Hepatocyte (in vitro differentiated cells): ENCODE data around the gene IL4I1. TPM values are rescaled to one million over a fixed set of nuclear protein-coding genes. Genes with fewer than 3 reads are reported as not detected.
A peak's percentile ranks its signal among the peaks of the same experiment; 100 is the strongest.

Experiments
- DNase-seq: peaks from one replicate; pipeline ENCODE4 v3.0.0-alpha.2; 2016; ENCODE audit warnings: low spot score
- H2AFZ ChIP-seq: fragments of 200-600 bp; sonication (generic); 2 replicates; pipeline ENCODE4 v1.6.0; 2016; ENCODE audit warnings: antibody characterized with exemption, mild to moderate bottlenecking
- H3K27ac ChIP-seq: fragments of 200-600 bp; sonication (generic); 2 replicates; pipeline ENCODE4 v1.5.1; 2016; ENCODE audit warnings: mild to moderate bottlenecking
- H3K27me3 ChIP-seq: fragments of 200-600 bp; sonication (generic); 2 replicates; pipeline ENCODE4 v1.6.1; 2016
- H3K36me3 ChIP-seq: fragments of 200-600 bp; sonication (generic); replicated peaks from 2 replicates; pipeline ENCODE4 v1.5.1; 2016; ENCODE audit warnings: low read depth; ENCODE audit not compliant: insufficient read depth
- H3K4me1 ChIP-seq: fragments of 200-600 bp; sonication (generic); 2 replicates; pipeline ENCODE4 v1.5.1; 2016; ENCODE audit warnings: mild to moderate bottlenecking, moderate library complexity; ENCODE audit not compliant: insufficient read depth
- H3K4me2 ChIP-seq: fragments of 200-600 bp; sonication (generic); 2 replicates; pipeline ENCODE4 v1.6.0; 2016
- H3K4me3 ChIP-seq: fragments of 200-600 bp; sonication (generic); 2 replicates; pipeline ENCODE4 v1.5.1; 2016; ENCODE audit warnings: mild to moderate bottlenecking
- H3K79me2 ChIP-seq: fragments of 200-600 bp; sonication (generic); 2 replicates; pipeline ENCODE4 v1.6.0; 2017; ENCODE audit warnings: mild to moderate bottlenecking
- H3K9me2 ChIP-seq: fragments of 200-600 bp; sonication (generic); replicated peaks from 2 replicates; pipeline ENCODE4 v1.6.0; 2017; ENCODE audit warnings: mild to moderate bottlenecking; ENCODE audit not compliant: insufficient read depth
- H3K9me3 ChIP-seq: fragments of 200-600 bp; sonication (generic); 2 replicates; pipeline ENCODE4 v1.5.1; 2016; ENCODE audit warnings: low read depth, mild to moderate bottlenecking
- H4K20me1 ChIP-seq: fragments of 200-600 bp; sonication (generic); 2 replicates; pipeline ENCODE4 v1.6.0; 2016; ENCODE audit warnings: mild to moderate bottlenecking; ENCODE audit not compliant: insufficient read depth, poor library complexity, severe bottlenecking
- EZH2 ChIP-seq: fragments of 200-600 bp; sonication (generic); IDR thresholded peaks from 2 replicates; pipeline ENCODE4 v1.6.1; 2016; ENCODE audit warnings: antibody characterized with exemption, mild to moderate bottlenecking, borderline replicate concordance
- EZH2phosphoT487 ChIP-seq: fragments of 200-600 bp; sonication (generic); IDR thresholded peaks from one replicate; pipeline ENCODE4 v1.6.1; 2018; ENCODE audit warnings: antibody characterized with exemption, mild to moderate bottlenecking, low read depth, moderate library complexity; ENCODE audit not compliant: unreplicated experiment, severe bottlenecking
- WGBS: methylation state at CpG from one replicate; pipeline ENCODE4 v1.1.6; 2016; ENCODE audit warnings: low lambda C conversion rate; ENCODE audit errors: missing lambda C conversion rate; 5-methylcytosine and 5-hydroxymethylcytosine counted together
- polyA plus RNA-seq: library from polyadenylated mRNA; unstranded; fragments of >200 nt; fragmentation: Nextera tagmentation; extraction: Ambion mirVana; gene quantifications from 2 replicates; pipeline ENCODE4 v1.2.1, GENCODE V29; 2016
- total RNA-seq: library from RNA; depleted of rRNA; stranded (reverse); fragments of >200 nt; gene quantifications from 2 replicates; pipeline ENCODE4 v1.2.3, GENCODE V29; 2014
- TF ChIP-seq, protein P1 (sequence below): fragments of 200-600 bp; sonication (generic); IDR thresholded peaks from 2 replicates; pipeline ENCODE4 v1.5.1; 2016; ENCODE audit warnings: antibody characterized with exemption, mild to moderate bottlenecking; ENCODE audit not compliant: poor library complexity

IL4I1 gene
- total and polyA plus RNA-seq, 2 experiments from 2014 or later: 0.33 to 0.60 TPM

DNA sequence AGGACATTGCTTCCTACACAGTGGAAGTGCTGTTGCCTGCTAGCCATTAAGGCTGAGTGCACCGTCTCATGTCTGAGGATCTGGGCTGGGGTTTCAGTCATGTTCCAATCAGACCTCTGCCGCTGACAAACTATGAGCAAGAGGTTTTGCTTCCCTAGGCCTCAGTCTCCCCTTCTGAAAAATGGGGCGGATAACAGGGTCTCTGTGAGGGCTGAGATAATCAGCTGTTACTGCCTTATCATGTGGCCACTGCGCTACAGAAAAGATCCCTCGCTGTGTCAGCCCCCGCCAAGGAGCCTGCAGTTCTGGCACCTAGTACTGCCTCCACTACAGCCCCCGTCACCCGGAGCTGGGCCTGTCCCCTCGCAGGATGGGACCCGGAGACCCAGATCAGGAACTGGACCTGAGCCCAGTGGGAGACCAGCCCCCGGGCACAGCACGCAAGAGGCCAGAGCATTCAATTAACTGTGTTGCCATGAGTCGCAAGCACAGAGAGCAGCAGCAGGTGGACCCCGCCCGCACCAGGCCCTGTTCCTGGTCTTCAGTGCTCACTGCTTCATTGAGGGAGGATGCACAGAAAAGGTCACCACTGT, 26.3 kb downstream of the IL4I1 start:
- Histone ChIP-seq H3K4me2 (peak overlapping the region; percentile 75), H3K27me3 (no peaks in the 10 kb centered on the region), H2AFZ (no peak overlapping the region), H3K9me3 (no peaks in the 10 kb centered on the region), H3K4me1 (peaks cover 26% of the 10 kb centered on the region), H3K36me3 (no peaks in the 10 kb centered on the region), H3K79me2 (peaks cover 38% of the 10 kb centered on the region), H3K9me2 (no peaks in the 10 kb centered on the region), H3K27ac (peak overlapping the region; percentile 78), H4K20me1 (no peaks in the 10 kb centered on the region), H3K4me3 (no peak overlapping the region)
- no peak for TF ChIP-seq EZH2phosphoT487
- TF ChIP-seq EZH2: no peak
- TF ChIP-seq, protein P1, sequence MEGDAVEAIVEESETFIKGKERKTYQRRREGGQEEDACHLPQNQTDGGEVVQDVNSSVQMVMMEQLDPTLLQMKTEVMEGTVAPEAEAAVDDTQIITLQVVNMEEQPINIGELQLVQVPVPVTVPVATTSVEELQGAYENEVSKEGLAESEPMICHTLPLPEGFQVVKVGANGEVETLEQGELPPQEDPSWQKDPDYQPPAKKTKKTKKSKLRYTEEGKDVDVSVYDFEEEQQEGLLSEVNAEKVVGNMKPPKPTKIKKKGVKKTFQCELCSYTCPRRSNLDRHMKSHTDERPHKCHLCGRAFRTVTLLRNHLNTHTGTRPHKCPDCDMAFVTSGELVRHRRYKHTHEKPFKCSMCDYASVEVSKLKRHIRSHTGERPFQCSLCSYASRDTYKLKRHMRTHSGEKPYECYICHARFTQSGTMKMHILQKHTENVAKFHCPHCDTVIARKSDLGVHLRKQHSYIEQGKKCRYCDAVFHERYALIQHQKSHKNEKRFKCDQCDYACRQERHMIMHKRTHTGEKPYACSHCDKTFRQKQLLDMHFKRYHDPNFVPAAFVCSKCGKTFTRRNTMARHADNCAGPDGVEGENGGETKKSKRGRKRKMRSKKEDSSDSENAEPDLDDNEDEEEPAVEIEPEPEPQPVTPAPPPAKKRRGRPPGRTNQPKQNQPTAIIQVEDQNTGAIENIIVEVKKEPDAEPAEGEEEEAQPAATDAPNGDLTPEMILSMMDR: no peak
- WGBS: 89% methylated on average over 15 of the region's 15 CpGs
- DNase-seq: no peak

DNA sequence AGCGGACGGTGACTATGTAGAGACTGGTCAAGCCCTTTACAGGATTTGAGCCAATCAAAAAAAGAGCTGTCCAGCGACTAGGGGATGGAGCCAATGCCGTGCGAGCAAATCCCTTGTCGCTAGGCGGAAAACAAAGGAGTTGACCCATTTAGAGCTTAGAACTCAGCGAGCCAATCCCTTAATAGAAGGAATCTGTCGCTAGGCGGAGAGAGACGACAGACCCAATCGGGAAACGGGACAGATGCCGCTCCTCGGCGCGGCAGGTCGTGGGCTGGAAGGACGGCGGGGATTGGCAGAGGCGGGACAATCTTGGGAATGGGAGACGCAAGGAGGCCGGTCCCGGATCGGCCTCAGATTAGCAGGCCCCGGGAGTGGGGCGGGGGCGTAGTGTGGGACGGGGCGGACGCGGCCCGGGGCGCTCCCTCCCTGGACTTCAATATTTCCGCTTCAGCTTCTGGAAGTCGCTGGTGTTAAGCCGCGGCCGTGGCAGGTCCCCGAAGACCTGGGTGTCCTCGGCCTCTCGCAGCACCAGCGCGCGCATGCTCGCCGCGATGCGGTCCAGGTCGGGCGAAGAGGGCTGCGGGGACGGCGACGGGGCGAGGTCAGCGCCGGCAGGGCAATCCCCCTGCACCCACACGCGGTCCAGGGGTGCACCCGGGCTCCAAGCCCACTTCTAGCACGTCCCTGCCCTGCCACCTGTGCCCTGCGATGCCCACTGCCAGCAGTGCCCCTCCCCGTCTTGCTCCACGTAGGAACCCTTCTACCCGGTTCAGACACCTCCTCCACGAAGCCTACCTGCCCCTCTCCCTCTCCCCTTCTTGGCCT, 27.0 kb downstream of the IL4I1 start:
- peaks cover 26% of the 10 kb centered on the region for H3K4me1 ChIP-seq

DNA sequence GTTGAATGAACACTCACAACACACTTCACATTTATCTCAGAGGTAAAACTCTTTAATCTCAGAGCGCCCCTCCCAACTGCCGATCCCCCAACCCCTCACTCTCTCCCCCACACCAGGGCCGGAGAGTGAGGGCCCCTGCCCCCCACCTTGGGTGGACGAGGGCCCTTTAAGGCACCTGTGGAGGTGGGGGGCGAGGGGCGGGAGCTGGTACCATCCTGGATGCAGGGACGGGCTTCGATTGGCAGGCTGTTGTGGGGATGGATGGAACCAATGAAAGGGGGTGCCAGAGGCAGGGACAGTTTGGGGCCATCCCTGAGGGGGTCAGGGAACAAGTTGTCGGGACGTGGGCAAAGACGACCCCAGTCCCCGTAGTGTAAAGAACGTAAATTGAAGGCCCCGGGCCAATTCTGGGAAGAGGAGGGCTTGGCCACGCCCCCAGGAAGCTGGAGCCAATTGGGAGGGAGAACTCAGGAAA, 27.6 kb downstream of the IL4I1 start:
- Histone ChIP-seq H3K4me2 (peak overlapping the region; percentile 75), H2AFZ (no peak overlapping the region), H3K36me3 (no peaks in the 10 kb centered on the region), H3K79me2 (peaks cover 36% of the 10 kb centered on the region), H3K27ac (peak overlapping the region; percentile 93), H3K9me2 (no peaks in the 10 kb centered on the region), H3K9me3 (no peaks in the 10 kb centered on the region), H3K4me1 (peaks cover 26% of the 10 kb centered on the region), H3K4me3 (no peak overlapping the region), H4K20me1 (peaks cover 3% of the 10 kb centered on the region), H3K27me3 (no peaks in the 10 kb centered on the region)
- no peak for DNase-seq
- WGBS: 9% methylated on average over 10 of the region's 15 CpGs
- TF ChIP-seq, protein P1: no peak

More for the DNA sequence above, 27.0 kb downstream of the IL4I1 start:
- H3K27ac ChIP-seq: peak overlapping the region; percentile 78
- TF ChIP-seq EZH2: no peak
- no peak for TF ChIP-seq EZH2phosphoT487
- TF ChIP-seq, protein P1: no peak
- no peaks in the 10 kb centered on the region for H3K9me2 ChIP-seq
- H3K9me3 ChIP-seq: no peaks in the 10 kb centered on the region
- WGBS: 3% methylated on average over 57 of the region's 67 CpGs
- H3K27me3 ChIP-seq: no peaks in the 10 kb centered on the region
- peak; percentile 98 for DNase-seq
- H3K36me3 ChIP-seq: no peaks in the 10 kb centered on the region
- H3K4me2 ChIP-seq: peak overlapping the region; percentile 75
- H4K20me1 ChIP-seq: peaks cover under 1% of the 10 kb centered on the region
- H3K4me3 ChIP-seq: no peak overlapping the region
- H3K79me2 ChIP-seq: peaks cover 36% of the 10 kb centered on the region
- no peak overlapping the region for H2AFZ ChIP-seq
